Left renal cortex interstitium (tissue), 4 donors: Measurements from ENCODE around the gene MEF2C. TPM values are rescaled to one million over a fixed set of nuclear protein-coding genes. Genes with fewer than 3 reads are reported as not detected.
A peak's percentile ranks its signal among the peaks of the same experiment; 100 is the strongest.
"Not testable (repeated sequence)": the region's sequence is repeated elsewhere in the genome, so short reads cannot be mapped to it uniquely, and the experiment has no call there.

Experiments
- DNase-seq, 4 donors: peaks; one replicate each; pipeline ENCODE4 v3.0.0-alpha.2; 2013; ENCODE audit warnings: low read depth in 4 of 4, low spot score in 2 of 4, missing footprints in 1 of 4
- polyA plus RNA-seq, 4 donors: library from polyadenylated mRNA; unstranded; fragments of 120-200 nt; gene quantifications; one replicate each; pipeline ENCODE4 v1.2.1, GENCODE V29; 2013; ENCODE audit not compliant: insufficient read length in 4 of 4

The MEF2C gene
- polyA plus RNA-seq, 4 donors, result 31.7 to 55.0 (median 40.5) TPM

GRCh38 chr5:88813244-88813643, 69.7 kb downstream of the MEF2C start:
- no peak for DNase-seq

- DNase-seq, result no peak
These were observed 74.8 kb downstream of the MEF2C start for GRCh38 chr5:88808153-88808552.

GRCh38 chr5:88807327-88807726, 75.7 kb downstream of the MEF2C start:
- no peak for DNase-seq

- no peak for DNase-seq
These were observed 76.6 kb downstream of the MEF2C start for GRCh38 chr5:88806338-88806737.

DNA sequence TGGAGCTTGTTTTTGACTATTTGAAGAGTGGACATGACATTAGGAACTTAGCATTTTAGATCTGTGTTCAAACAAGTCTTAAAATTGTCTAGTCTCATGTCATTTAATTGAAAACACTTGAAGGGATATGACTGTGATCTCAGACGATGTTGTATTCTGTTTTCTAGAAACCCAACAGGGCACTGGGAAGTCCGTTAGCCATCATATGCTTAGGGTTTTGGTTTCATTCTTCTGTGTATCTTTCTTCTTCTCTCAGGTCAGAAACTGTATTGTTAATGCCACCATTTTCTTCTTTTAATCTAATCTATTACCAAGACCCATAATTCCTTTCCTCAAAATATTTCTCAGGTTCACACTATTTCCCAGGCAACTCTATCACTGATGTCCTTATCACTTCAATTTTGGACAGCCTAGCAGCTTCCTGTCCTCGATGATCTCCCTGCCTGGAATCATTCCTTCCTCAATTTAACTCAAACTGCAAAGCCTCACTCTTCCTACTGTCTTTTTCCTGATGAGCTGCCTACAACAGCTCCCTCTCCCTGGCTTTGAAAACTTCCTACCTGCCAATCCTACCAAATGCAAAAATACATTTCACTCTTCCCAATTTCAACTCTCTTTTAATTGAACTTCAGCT, 77.7 kb downstream of the MEF2C start:
- DNase-seq, result no peak

- DNase-seq, result no peak
These were observed 78.5 kb downstream of the MEF2C start for GRCh38 chr5:88804444-88804843.

DNA sequence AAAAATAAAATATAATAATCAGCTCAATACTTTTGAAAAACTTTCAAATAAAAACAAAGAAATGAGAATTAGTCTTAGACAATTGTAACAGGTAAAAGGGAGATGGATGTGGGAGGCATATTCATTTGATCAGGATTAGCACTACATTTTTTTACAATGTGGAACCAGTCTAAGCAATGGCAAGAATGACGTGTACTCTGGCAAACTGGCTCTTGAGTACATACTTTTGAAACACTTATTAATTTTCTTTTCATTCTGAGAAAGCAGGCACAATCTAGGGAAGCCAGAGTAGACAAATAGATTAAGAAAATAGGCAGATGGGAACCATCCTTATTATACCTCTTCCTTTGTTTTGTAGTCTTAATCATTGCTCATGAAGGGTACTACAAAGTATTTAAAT, 79.7 kb downstream of the MEF2C start:
- no peak for DNase-seq

GRCh38 chr5:88799938-88800535, 82.9 kb downstream of the MEF2C start:
- no peak for DNase-seq

DNA sequence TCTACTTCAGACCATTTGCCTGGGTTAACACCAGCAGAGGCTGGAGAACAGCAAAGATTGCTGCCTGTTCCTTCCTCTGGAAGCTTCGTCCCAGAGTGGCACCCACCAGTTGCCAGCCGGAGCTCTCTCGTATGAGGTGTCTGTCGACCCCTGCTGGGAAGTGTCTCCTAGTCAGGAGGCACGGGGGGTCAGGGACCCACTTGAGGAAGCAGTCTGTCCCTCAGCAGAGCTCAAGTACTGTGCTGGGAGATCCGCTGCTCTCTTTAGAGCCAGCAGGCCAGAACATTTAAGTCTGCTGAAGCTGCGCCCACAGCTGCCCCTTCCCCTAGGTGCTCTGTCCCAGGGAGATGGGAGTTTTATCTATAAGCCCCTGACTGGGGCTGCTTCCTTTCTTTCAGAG, 84.1 kb downstream of the MEF2C start:
- not testable (repeated sequence) for DNase-seq

DNA sequence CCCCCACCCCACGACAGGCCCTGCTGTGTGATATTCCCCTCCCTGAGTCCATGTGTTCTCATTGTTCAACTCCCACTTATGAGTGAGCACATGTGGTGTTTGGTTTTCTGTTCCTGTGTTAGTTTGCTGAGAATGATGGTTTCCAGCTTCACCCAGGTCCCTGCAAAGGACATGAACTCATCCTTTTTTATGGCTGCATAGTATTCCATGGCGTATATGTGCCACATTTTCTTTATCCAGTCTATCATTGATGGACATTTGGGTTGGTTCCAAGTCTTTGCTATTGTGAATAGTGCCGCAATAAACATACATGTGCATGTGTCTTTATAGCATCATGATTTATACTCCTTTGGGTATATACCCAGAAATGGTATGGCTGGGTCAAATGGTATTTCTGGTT, 89.2 kb downstream of the MEF2C start:
- DNase-seq, result not testable (repeated sequence)

DNA sequence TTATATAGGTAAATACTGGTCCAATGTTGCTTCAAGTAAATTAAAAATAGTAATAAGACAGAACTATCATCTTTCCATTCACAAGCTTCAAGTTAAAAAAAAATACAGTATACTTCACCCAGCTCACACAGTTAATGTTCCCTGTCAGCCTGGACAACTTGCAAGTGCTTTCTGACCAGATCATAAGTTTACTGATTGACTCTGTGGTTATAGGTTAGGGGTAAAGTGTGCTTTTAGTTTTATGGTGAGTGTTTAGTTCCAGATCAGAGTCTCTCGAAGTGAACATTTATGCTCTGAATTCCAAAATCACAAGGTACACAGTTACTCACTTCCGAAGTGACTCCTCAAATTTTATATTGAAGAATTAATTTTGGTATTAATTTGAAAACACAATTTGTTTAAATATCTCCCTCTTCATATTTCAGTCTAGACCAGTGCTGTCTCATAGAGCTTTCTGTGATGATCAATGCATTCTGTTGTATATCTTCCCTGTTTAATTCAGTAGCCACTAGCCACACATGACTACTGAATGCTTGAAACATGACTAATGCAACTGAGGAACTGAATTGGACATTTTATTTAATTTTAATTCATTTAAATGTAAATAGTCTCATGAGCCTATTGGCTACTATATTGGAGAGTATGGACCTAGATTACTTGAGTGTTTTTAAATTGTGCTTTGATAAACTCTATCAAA, 90.7 kb downstream of the MEF2C start:
- no peak for DNase-seq

DNA sequence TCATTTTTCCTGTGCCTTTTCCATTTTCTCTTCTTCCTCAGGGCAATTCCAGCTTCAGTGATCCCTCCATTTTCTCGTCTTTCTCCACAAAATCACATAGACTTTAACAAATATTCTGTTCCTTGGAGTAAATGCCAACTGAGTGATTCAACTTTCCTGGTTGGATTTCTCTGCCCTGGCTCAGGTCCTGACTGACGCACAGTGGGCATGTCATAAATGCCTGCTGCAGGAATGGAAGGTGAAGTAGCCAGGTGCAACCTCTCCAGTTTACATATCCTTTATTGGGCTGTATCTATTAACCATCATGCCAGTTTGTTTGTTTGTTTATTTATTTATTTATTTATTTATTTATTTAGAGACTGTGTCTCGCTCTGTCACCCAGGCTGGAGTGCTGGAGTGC, 95.1 kb downstream of the MEF2C start:
- no peak for DNase-seq

- DNase-seq, result no peak
These were observed 96.2 kb downstream of the MEF2C start for GRCh38 chr5:88786789-88787188.

GRCh38 chr5:88785746-88786565, 97.0 kb downstream of the MEF2C start:
- peak in 3 of 4 donors; percentile 51 to 69 (median 55) for DNase-seq

DNA sequence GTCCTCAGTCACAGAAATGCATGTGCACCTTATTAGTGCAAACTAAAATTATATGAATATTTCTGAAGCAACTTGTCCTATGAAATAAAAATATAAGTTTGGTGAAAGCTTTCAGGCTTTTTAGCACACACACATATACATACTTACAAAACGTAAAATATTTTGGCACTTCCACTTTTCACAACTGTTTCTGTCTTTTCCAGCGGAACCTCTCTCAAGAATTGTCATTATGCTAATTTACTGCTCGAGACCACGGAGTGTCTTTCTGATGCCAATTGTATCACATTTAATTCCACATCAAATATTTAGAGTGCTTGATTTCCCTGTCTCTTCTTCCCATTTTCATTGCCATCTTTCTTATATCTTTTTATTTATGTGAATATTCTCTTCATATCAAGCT, 100.4 kb downstream of the MEF2C start:
- DNase-seq, result no peak

- no peak for DNase-seq
These were observed 102.2 kb downstream of the MEF2C start for GRCh38 chr5:88780736-88781135.

- no peak for DNase-seq
These were observed 104.2 kb downstream of the MEF2C start for GRCh38 chr5:88778736-88779135.

DNA sequence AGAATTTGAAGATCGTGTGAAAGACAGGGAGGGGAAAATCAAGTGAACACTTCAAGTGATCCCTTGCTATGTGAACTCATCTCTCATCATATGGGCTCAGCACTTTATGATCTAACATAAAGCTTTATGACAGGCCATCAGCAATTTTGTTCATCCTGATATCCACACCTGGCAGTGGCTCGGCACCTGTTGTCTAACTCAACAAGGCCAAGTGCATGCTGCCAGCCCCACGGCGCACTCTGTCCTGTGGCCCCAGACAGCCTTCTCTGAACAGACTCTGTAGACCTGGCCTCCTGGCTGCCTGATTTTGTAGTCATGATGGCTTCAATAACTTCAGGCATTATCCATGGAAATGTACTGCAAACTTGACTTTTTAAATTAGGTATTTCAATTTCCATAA, 106.3 kb downstream of the MEF2C start:
- no peak for DNase-seq

DNA sequence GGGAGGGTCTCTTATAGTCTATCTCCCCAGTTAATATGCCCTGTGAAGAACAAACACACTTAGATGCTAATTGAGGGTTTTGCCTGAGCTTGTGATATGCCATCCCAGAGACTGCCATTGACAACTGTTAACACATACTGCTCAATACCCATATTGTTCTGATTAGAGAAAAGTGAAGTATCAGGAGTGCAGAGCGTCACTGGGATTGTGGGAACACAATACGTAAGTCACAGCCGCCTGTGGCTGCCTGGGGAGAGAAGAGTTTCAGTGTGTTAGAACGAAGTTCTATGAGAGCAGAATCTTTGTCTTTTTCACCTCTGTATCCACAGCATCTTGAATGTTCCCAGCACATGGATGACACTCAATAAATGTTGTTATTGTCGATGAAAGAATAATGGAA, 110.2 kb downstream of the MEF2C start:
- no peak for DNase-seq

- no peak for DNase-seq
These were observed 110.9 kb downstream of the MEF2C start for GRCh38 chr5:88772047-88772446.
